Measurements from ENCODE around the gene SENP7.

GRCh38 chr3:101461451-101461850 is 51.6 kb downstream of the SENP7 start:
- no peak for TF ChIP-seq CTCF (IDR thresholded peaks at IDR 0.05)
- TF ChIP-seq EZH2 (IDR thresholded peaks at IDR 0.05; ENCODE audit: borderline replicate concordance, insufficient read depth, low read depth, low read length, poor library complexity, severe bottlenecking) = no peak

Measured in B cell (primary cell).